A549 (cell line): ENCODE data around the gene ALG10B.

ENCODE experiments used
- MYC ChIP-seq: IDR thresholded peaks from 2 replicates; pipeline ENCODE4 v1.6.1; 2012; ENCODE audit warnings: mild to moderate bottlenecking, inconsistent platforms, low read length, improper control_type of control experiment, borderline replicate concordance
- ZFP36 ChIP-seq: fragments of 450-650 bp; IDR thresholded peaks from 2 replicates; pipeline ENCODE4 v1.6.1; 2014; ENCODE audit warnings: borderline replicate concordance; ENCODE audit not compliant: partially characterized antibody
- TF ChIP-seq, protein P1 (sequence below): fragments of >200 bp; sonication (Bioruptor Twin); formaldehyde crosslinking; IDR thresholded peaks from 3 replicates; pipeline ENCODE4 v1.5.1; 2016

GRCh38 chr12:38269897-38270296 lies 46.7 kb upstream of the ALG10B start:
- TF ChIP-seq ZFP36, result no peak
- TF ChIP-seq, protein P1, sequence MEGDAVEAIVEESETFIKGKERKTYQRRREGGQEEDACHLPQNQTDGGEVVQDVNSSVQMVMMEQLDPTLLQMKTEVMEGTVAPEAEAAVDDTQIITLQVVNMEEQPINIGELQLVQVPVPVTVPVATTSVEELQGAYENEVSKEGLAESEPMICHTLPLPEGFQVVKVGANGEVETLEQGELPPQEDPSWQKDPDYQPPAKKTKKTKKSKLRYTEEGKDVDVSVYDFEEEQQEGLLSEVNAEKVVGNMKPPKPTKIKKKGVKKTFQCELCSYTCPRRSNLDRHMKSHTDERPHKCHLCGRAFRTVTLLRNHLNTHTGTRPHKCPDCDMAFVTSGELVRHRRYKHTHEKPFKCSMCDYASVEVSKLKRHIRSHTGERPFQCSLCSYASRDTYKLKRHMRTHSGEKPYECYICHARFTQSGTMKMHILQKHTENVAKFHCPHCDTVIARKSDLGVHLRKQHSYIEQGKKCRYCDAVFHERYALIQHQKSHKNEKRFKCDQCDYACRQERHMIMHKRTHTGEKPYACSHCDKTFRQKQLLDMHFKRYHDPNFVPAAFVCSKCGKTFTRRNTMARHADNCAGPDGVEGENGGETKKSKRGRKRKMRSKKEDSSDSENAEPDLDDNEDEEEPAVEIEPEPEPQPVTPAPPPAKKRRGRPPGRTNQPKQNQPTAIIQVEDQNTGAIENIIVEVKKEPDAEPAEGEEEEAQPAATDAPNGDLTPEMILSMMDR, result no peak
- TF ChIP-seq MYC, result no peak
